HepG2 (cell line): ENCODE data around the gene KRABD2.

ENCODE experiments used
- ATAC-seq: fragments of 200-7000 bp; cut with Tn5 transposase; 3 replicates; pipeline ENCODE4 v1.9.1; 2020; ENCODE audit warnings: mild to moderate bottlenecking, moderate library complexity
- BruUV-seq: library from RNA; stranded (reverse); fragments of 400-500 nt; replicated peaks from 2 replicates; lab custom pipeline; 2021; lab: Mats Ljungman, UMichigan
- CTCF ChIA-PET: fragments of 300-600 bp; formaldehyde crosslinking; extraction: SDS; loops from one replicate; lab custom pipeline; 2021; ENCODE audit warnings: low total read pairs, inconsistent platforms, low intra/inter-chr PET ratio; lab: Yijun Ruan, JAX
- POLR2A ChIA-PET: fragments of 350-600 bp; sonication (Branson Sonifier 250); formaldehyde crosslinking; loops from one replicate; lab custom pipeline; 2020; ENCODE audit warnings: antibody characterized with exemption, inconsistent platforms; lab: Yijun Ruan, JAX
- DNase-seq: peaks from one replicate; pipeline ENCODE4 v3.0.0-alpha.2; 2015; ENCODE audit warnings: low spot score
- FAIRE-seq: peaks from 3 replicates; lab custom pipeline; 2011; peaks lifted over from hg19 to GRCh38; lab: Jason Lieb, UNC
- H2AFZ ChIP-seq: one replicate; pipeline ENCODE4 v1.6.1; 2011; ENCODE audit warnings: low read length, inconsistent platforms
- H3K27ac ChIP-seq: fragments of 300-600 bp; 3 replicates; pipeline ENCODE4 v1.8.0; 2011; ENCODE audit warnings: mixed run types, mild to moderate bottlenecking, mixed read lengths, low read length, inconsistent platforms; ENCODE audit not compliant: insufficient read depth; ENCODE audit errors: extremely low read length
- H3K27me3 ChIP-seq, 2 experiments: fragments of 200-600 bp in 1 of 2; 2 replicates in 1 of 2; 3 replicates in 1 of 2; pipeline versions ENCODE4 v1.6.0 to v1.8.0; 2011; ENCODE audit warnings: low read length in 2 of 2, mild to moderate bottlenecking in 2 of 2, moderate library complexity in 2 of 2, inconsistent platforms in 1 of 2; ENCODE audit not compliant: insufficient read depth in 2 of 2, control insufficient read depth in 1 of 2
- H3K36me3 ChIP-seq, 2 experiments: fragments of 200-600 bp in 1 of 2; replicated peaks in 1 of 2; 2 replicates in 1 of 2; 3 replicates in 1 of 2; pipeline versions ENCODE4 v1.5.1 to v1.8.0; 2011; ENCODE audit warnings: low read length in 2 of 2, inconsistent platforms in 1 of 2; ENCODE audit not compliant: insufficient read depth in 2 of 2, control insufficient read depth in 1 of 2
- H3K4me1 ChIP-seq: 2 replicates; pipeline ENCODE4 v1.5.1; 2012; ENCODE audit warnings: low read length, inconsistent platforms; ENCODE audit not compliant: insufficient read depth
- H3K4me2 ChIP-seq: 2 replicates; pipeline ENCODE4 v1.6.0; 2011; ENCODE audit warnings: low read depth, low read length, inconsistent platforms
- H3K4me3 ChIP-seq, 3 experiments: fragments of 200-600 bp in 1 of 3; sonication (generic), shearing (Covaris generic) in 1 of 3; replicated peaks in 1 of 3; 2 replicates each; pipeline ENCODE4 v1.5.1; 2011 to 2016; ENCODE audit warnings: low read length in 3 of 3, inconsistent platforms in 2 of 3, low read depth in 2 of 3, mild to moderate bottlenecking in 2 of 3, control low read depth in 1 of 3, mixed read lengths in 1 of 3; ENCODE audit not compliant: insufficient read depth in 1 of 3
- H3K79me2 ChIP-seq: one replicate; pipeline ENCODE4 v1.6.1; 2011; ENCODE audit warnings: low read length, inconsistent platforms; ENCODE audit not compliant: insufficient read depth
- H3K9ac ChIP-seq: 2 replicates; pipeline ENCODE4 v1.6.0; 2011; ENCODE audit warnings: mild to moderate bottlenecking, low read depth, low read length, inconsistent platforms; ENCODE audit not compliant: insufficient read depth
- H3K9me3 ChIP-seq: 2 replicates; pipeline ENCODE4 v1.5.1; 2012; ENCODE audit warnings: mild to moderate bottlenecking, low read length
- H4K20me1 ChIP-seq: 2 replicates; pipeline ENCODE4 v1.6.0; 2011; ENCODE audit warnings: inconsistent platforms, mild to moderate bottlenecking, low read length, moderate library complexity; ENCODE audit not compliant: insufficient read depth
- CEBPG ChIP-seq: IDR thresholded peaks from 2 replicates; pipeline ENCODE4 v1.6.1; 2016
- GATAD2A ChIP-seq: IDR thresholded peaks from 2 replicates; pipeline ENCODE4 v1.6.1; 2016
- HES4 ChIP-seq: sonication (generic); formaldehyde crosslinking; IDR thresholded peaks from 2 replicates; pipeline ENCODE4 v1.9.0; 2021; ENCODE audit warnings: mild to moderate bottlenecking, missing genetic modification reagents, borderline replicate concordance
- NCOA5 ChIP-seq: sonication (generic); formaldehyde crosslinking; IDR thresholded peaks from 2 replicates; pipeline ENCODE4 v1.4.0; 2020; ENCODE audit warnings: missing genetic modification reagents
- RBAK ChIP-seq: sonication (generic); formaldehyde crosslinking; IDR thresholded peaks from 2 replicates; pipeline ENCODE4 v1.5.1; 2020; ENCODE audit warnings: mild to moderate bottlenecking, missing genetic modification reagents
- TBX2 ChIP-seq: sonication (generic); formaldehyde crosslinking; IDR thresholded peaks from 2 replicates; pipeline ENCODE4 v1.5.0; 2020; ENCODE audit warnings: missing genetic modification reagents, mild to moderate bottlenecking, borderline replicate concordance
- ZBTB1 ChIP-seq: sonication (generic); formaldehyde crosslinking; IDR thresholded peaks from 2 replicates; pipeline ENCODE4 v1.4.0; 2020; ENCODE audit warnings: missing genetic modification reagents, borderline replicate concordance
- ZFYVE20 ChIP-seq: sonication (generic); formaldehyde crosslinking; IDR thresholded peaks from 2 replicates; pipeline ENCODE4 v1.8.0; 2023; ENCODE audit warnings: low read depth, mild to moderate bottlenecking, moderate library complexity, missing genetic modification reagents, borderline replicate concordance
- ZNF354B ChIP-seq: sonication (generic); formaldehyde crosslinking; IDR thresholded peaks from 2 replicates; pipeline ENCODE4 v1.8.0; 2022; ENCODE audit warnings: mild to moderate bottlenecking, missing genetic modification reagents
- ZNF382 ChIP-seq: sonication (generic); formaldehyde crosslinking; IDR thresholded peaks from 2 replicates; pipeline ENCODE4 v1.5.0; 2020; ENCODE audit warnings: missing genetic modification reagents, mild to moderate bottlenecking, borderline replicate concordance
- WGBS: methylation state at CpG from one replicate; pipeline ENCODE4 v1.1.6; 2017; ENCODE audit warnings: low lambda C conversion rate; 5-methylcytosine and 5-hydroxymethylcytosine counted together
- in situ Hi-C: cut with HindIII; loops from 2 replicates; pipeline ENCODE4 v1.10.0; 2017; ENCODE audit warnings: low pct_unique_long_range_greater_than_20kb; ENCODE audit not compliant: extremely low pct_ligation_motif_present
- intact Hi-C: fragments of 100-400 bp; cut with micrococcal nuclease; formaldehyde crosslinking; loops from one replicate; pipeline ENCODE4 v1.10.0; 2022; ENCODE audit not compliant: unreplicated experiment
- TF ChIP-seq, protein P1 (sequence below): sonication (generic); formaldehyde crosslinking; IDR thresholded peaks from 2 replicates; pipeline ENCODE4 v1.9.0; 2022; ENCODE audit warnings: missing genetic modification reagents, mild to moderate bottlenecking, borderline replicate concordance
- TF ChIP-seq, protein P2 (sequence below): sonication (generic); formaldehyde crosslinking; IDR thresholded peaks from 2 replicates; pipeline ENCODE4 v1.5.1; 2020; ENCODE audit warnings: missing genetic modification reagents, mild to moderate bottlenecking, borderline replicate concordance
- TF ChIP-seq, protein P3 (sequence below): sonication (generic); formaldehyde crosslinking; conservative IDR thresholded peaks from 2 replicates; pipeline ENCODE4 v1.8.0; 2022; ENCODE audit warnings: missing genetic modification reagents

The KRABD2 gene

DNA sequence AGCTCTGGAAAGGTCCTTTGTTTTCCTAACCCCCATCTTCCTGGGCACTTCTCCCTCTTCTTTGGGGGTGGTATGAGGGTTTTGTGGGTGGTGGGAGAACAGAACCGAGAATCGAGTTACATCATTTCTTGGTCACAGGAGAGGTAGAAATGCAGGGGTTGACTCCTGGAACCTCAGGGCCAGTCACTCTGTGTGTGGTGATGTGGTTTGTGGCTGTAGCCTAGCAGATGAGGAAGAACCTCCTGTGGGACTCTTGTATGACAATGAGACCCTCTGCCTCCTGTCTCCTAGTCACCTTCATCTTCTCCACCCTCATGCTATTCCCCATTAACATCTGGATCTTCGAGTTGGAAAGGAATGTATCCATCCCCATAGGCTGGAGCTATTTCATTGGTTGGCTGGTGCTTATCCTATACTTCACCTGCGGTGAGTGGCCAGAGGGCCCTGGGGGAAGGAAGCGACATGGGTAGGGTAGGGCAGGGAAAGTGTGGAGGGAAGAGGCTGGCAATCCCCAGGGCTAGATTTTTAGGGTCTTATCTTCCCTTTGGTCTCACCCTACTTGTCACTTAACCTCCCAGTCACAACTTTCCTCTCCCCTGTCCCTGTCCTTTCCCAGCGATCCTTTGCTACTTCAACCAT, 31.3 kb downstream of the KRABD2 start:
- ChIA-PET POLR2A (no interaction called here), CTCF (no interaction called here)
- TF ChIP-seq ZNF382 (no peak), HES4 (CRISPR knock-in tag) (no peak), CEBPG (CRISPR knock-in tag) (no peak), TBX2 (CRISPR knock-in tag) (no peak), ZNF354B (no peak), RBAK (CRISPR knock-in tag) (no peak), ZBTB1 (CRISPR knock-in tag) (no peak), GATAD2A (no peak), NCOA5 (CRISPR knock-in tag) (no peak), ZFYVE20 (CRISPR knock-in tag) (no peak)
- TF ChIP-seq, protein P1, sequence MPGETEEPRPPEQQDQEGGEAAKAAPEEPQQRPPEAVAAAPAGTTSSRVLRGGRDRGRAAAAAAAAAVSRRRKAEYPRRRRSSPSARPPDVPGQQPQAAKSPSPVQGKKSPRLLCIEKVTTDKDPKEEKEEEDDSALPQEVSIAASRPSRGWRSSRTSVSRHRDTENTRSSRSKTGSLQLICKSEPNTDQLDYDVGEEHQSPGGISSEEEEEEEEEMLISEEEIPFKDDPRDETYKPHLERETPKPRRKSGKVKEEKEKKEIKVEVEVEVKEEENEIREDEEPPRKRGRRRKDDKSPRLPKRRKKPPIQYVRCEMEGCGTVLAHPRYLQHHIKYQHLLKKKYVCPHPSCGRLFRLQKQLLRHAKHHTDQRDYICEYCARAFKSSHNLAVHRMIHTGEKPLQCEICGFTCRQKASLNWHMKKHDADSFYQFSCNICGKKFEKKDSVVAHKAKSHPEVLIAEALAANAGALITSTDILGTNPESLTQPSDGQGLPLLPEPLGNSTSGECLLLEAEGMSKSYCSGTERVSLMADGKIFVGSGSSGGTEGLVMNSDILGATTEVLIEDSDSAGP = no peak
- TF ChIP-seq, protein P2, sequence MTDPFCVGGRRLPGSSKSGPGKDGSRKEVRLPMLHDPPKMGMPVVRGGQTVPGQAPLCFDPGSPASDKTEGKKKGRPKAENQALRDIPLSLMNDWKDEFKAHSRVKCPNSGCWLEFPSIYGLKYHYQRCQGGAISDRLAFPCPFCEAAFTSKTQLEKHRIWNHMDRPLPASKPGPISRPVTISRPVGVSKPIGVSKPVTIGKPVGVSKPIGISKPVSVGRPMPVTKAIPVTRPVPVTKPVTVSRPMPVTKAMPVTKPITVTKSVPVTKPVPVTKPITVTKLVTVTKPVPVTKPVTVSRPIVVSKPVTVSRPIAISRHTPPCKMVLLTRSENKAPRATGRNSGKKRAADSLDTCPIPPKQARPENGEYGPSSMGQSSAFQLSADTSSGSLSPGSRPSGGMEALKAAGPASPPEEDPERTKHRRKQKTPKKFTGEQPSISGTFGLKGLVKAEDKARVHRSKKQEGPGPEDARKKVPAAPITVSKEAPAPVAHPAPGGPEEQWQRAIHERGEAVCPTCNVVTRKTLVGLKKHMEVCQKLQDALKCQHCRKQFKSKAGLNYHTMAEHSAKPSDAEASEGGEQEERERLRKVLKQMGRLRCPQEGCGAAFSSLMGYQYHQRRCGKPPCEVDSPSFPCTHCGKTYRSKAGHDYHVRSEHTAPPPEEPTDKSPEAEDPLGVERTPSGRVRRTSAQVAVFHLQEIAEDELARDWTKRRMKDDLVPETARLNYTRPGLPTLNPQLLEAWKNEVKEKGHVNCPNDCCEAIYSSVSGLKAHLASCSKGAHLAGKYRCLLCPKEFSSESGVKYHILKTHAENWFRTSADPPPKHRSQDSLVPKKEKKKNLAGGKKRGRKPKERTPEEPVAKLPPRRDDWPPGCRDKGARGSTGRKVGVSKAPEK = no peak
- TF ChIP-seq, protein P3, sequence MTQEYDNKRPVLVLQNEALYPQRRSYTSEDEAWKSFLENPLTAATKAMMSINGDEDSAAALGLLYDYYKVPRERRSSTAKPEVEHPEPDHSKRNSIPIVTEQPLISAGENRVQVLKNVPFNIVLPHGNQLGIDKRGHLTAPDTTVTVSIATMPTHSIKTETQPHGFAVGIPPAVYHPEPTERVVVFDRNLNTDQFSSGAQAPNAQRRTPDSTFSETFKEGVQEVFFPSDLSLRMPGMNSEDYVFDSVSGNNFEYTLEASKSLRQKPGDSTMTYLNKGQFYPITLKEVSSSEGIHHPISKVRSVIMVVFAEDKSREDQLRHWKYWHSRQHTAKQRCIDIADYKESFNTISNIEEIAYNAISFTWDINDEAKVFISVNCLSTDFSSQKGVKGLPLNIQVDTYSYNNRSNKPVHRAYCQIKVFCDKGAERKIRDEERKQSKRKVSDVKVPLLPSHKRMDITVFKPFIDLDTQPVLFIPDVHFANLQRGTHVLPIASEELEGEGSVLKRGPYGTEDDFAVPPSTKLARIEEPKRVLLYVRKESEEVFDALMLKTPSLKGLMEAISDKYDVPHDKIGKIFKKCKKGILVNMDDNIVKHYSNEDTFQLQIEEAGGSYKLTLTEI (CRISPR knock-in tag) = no peak
- Histone ChIP-seq H2AFZ (no peak overlapping the region), H3K4me1 (no peaks in the 10 kb centered on the region), H3K27ac (no peak overlapping the region), H3K4me3 (no peak overlapping the region), H3K9ac (no peak overlapping the region), H3K27me3 (peaks cover 0 to 19% of the 10 kb centered on the region in 2 experiments; a peak in 3 of 5 replicates), H3K9me3 (no peaks in the 10 kb centered on the region), H3K36me3 (no peaks in the 10 kb centered on the region), H3K4me2 (no peak overlapping the region), H3K79me2 (no peaks in the 10 kb centered on the region), H4K20me1 (no peaks in the 10 kb centered on the region)
- in situ Hi-C loops = no loop called here
- intact Hi-C loops = no loop called here
- no peak for DNase-seq
- peak; percentile 43; the same call in 1 of the 3 replicates for ATAC-seq
- FAIRE-seq = no peak
- no TSS peak for BruUV-seq
- 6% methylated on average over 6 of the region's 6 CpGs for WGBS
